Upper lobe of left lung (tissue), 4 donors: ENCODE results near the gene GAP43.

Experiments used
- CTCF ChIP-seq, 6 experiments: fragments of 450-650 bp in 4 of 6; fragments of 200-600 bp in 2 of 6; sonication (generic) in 2 of 6; IDR thresholded peaks; one replicate each; pipeline ENCODE4 v1.5.1; 2016 to 2019; ENCODE audit warnings: antibody characterized with exemption in 6 of 6
- EP300 ChIP-seq, 4 donors: sonication (generic); formaldehyde crosslinking; IDR thresholded peaks; one replicate each; pipeline ENCODE4 v1.5.1; 2017; ENCODE audit warnings: antibody characterized with exemption in 4 of 4, control low read depth in 2 of 4
- POLR2A ChIP-seq, 4 donors: fragments of 450-650 bp; IDR thresholded peaks; one replicate each; pipeline ENCODE4 v1.5.1; 2016 to 2017; ENCODE audit warnings: antibody characterized with exemption in 4 of 4, mild to moderate bottlenecking in 2 of 4
- POLR2AphosphoS5 ChIP-seq, 2 donors: sonication (generic); formaldehyde crosslinking; IDR thresholded peaks; one replicate each; pipeline ENCODE4 v1.5.1; 2017; ENCODE audit warnings: antibody characterized with exemption in 2 of 2

DNA sequence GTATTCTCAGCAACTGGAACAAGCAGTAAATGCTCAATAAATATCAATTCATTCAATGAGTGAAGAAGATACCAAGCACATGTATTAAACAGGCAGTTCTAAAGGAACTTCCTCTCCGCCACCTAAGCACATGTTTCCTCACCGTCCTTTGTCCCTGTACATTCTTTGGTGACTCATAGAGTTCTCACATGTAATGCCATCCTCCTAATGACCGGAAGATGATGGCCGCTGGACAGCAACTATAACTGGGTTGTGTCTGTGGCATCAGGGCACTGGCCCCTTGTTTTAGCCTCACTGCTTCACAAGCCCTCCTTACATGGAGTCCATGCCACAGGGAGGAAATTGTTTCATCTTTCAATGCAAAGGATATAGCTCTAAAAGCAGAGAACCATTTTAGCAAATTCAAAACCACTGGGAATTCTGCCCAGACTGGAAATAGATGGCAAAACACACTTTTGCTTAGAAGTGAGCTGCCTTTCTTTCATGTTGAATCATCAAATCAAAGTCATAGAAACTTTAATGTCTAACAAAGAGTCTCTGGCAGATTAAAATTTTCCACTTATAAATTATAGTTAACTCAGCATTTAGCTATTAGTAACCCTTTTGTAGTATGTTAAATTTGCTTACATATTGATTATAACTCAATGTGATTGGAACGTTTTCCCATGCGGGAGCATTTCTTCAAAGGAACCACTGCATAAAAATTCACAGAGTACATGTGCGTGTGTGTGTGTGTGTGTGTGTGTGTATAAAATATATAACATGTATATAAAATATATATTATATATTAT, 74.1 kb downstream of the GAP43 start:
- TF ChIP-seq CTCF (IDR thresholded peaks at IDR 0.05) (no peak), EP300 (IDR thresholded peaks at IDR 0.05) (no peak), POLR2A (IDR thresholded peaks at IDR 0.05) (no peak), POLR2AphosphoS5 (IDR thresholded peaks at IDR 0.05) (no peak)
